ENCODE measurements around the gene IL1A.

IL1A gene

DNA sequence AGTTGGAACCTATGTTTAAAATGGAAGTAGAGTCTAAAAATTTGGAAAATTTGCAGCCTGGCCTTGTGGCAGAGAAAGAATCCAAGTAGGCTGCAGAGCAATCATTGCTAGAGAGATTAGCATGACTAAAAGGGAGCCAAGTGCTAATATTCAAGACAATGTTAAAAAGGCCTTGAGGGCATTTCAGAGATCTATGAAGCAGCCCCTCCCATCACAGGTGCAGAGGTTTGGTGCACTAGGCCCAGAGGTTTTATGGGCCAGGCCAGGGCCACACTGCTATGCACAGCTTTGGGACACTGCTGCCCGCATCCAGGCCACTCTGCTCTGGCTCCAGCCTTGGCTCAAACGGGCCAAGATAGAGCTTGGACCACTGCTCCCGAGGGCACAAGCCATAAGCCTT lies 6.7 kb upstream of the IL1A start:
- no peak for DNase-seq

DNA sequence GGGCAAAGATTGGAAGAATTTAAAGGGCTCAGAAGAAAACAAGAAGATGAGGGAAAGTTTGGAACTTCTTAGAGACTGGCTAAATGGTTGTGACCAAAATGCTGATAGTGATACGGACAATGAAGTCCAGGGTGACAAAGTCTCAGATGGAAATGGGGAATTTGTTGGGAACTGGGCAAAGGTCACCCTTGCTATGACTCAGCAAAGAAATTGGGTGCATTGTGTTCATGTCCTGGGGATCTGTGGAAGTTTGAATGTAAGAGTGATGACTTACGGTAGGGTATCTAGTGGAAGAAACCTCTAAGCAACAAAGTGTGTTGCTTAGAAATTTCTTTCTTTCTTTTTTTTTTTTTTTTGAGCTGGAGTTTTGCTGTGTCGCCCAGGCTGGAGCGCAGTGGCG lies 6.0 kb upstream of the IL1A start:
- no peak for DNase-seq

DNA sequence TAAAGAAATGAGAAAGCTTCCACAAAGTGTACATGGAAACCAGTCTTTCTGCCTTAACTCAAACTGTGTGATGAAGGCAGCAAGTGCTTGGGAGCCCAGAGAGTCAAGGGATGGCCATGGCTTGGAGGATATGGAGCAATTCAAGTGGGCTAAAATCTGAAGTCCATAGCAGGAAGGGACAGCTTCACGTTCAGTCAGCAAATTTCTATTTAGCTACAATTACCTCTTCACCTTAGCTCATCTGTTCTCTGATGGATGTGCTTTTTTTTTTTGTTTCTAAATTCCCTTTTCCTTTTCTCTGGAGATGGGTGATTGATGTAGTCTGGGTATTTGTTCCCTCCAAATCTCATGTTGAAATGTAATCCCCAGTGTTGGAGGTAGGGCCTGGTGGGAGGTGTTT lies 4.9 kb upstream of the IL1A start:
- no peak for DNase-seq

DNA sequence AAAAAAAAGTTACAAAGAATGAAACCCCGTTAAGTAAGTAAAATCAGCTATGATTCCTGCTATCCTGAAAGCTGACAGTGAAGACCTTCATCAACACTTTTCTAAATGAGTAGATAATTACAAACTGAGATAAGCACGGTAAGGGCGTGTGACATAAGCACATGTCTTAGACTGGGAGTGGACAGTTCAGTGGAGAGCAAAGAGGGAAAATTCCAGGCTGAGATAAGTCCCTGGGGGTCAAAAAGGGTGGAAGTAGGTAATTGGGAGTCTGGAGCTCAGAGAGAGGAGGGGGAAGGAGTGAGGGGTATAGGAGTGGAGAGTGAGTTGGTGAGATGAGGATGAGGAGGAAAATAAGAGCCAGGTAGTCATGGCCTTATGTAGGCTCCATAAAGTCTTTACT lies 4.4 kb upstream of the IL1A start:
- no peak for DNase-seq

DNA sequence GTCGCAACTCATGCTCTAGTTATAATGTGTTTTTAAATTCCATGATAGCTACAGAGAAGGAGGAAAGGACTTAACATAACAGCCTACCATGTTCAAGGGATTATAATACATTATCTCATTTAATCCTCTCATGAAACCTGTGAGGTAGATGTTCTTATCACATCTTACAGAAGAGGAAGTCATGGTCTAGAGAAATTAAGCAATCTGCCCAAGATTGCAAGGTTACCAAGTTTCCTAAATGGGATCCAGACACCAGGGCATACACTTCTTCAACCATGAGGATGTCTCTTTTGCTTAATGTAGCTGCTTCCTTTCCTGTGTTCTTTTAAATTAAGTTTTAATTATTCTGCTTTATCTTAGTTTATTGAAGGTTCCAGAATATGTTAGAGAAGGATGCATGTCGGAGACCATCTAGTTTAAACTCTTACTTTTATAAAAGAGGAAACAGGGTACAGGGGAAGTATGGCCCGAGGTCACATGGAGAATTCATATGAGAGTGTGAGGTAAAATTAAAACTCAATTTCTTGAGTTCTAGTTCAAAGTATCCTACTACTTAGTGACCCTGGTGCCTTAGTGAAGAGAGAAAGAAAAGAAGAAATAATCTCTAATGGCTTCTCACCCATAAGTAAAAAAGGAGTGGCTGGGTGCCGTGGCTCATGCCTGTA lies 3.6 kb upstream of the IL1A start:
- DNase-seq, result peak; percentile 97

DNA sequence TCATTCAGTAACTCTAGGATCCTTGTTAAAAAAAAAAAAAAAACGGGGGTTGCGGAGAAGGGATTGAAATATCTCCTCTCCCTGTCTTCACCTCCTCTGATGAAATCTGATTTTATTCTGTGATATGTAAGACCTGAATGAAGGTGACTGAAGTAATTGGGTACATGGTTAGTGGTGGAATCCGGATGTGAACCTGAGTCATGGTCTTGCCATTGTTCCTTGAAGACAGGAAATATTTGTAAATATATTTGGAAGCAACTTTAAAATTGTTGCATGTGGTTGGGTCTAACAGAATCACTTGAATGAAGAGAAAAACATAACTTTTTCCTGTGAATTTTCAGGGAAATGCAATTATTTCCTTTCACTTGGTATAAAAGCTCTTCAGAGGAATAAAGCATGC lies 3.0 kb upstream of the IL1A start:
- peak; percentile 65 for DNase-seq

DNA sequence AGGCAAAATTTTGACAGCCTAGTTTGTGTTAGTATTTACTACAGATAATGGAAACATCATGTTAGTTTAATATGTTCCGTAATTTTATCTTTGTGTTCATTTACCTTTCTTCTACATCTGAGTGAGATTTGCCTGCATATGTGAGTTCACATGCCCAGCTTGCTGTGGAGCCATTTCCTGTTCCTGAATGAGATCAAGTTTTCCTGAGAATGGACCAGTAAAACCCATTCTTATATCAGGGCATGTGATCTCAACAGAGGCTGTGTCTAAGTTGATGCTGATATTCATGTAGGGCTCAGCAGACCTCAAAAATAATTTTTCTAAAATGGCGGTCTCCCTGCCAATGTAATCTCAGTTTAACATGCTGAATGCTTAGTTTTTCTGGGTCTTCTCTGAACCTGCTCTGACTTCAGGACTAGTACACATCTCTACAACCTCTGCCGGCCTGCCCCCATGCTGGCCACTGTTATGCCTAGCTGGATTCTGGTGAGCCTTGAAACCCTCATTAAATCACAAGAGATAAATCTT lies 1.0 kb downstream of the IL1A start:
- no peak for DNase-seq

DNA sequence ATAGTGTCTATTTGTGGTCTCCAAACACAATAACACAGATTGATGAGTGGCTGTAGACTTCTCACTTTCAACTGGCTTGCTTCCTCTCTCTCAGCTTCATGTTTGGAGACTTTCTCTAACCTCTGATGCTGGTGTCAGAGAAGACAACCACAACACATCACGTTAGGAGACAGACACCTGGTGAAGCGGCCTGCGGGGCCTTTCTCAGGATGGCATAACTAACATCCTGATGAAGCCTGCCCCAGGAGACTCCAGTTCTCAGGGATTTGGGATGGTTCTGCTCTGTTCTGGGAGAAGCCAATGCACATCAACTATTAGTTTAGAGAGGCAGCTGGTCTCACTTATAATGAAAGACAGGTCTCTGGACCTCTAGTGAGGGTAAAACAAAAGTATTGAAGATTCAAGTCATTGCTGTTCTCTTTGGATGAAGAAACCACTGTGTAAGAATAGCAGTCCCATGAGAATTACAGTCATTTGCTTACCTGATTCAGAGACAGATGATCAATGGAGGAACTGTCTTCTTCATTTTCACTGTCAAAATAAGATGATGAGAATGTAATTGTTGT lies 2.0 kb downstream of the IL1A start:
- no peak for DNase-seq

DNA sequence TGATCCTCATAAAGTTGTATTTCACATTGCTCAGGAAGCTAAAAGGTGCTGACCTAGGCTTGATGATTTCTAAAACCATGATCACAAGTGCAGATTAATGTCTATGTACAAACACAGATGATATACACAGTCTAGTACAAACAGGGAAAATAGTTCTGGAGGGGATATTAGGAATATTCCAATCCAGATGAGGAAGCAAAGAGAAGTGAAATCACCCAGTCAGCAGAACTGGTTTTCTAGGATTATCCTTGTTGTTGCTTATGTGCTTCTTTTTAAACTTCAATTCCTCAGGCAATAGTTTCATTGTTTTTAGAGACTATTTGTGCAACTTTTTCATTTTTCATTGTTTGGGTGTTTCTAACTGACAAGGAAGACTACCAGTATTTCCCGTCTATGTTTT lies 4.7 kb downstream of the IL1A start:
- no peak for DNase-seq

DNA sequence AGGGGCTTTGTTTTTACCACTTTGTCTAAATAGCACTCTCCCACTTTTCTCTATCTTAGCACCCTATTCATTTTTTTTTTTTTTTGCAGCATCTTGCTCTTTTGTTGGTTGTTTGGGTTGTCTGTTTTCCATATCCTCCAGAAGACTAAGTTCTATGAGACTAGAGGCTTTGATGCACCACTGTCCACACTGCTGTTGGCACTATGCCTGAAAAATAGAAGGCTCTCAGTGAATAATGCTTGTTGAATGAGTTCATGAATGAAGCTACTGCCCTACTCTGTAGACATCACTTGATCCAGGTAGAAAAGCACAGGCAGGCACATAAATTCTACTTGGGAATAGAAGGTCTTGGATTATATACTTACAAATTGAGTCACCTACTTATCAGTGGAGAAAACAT lies 7.3 kb downstream of the IL1A start:
- no peak for DNase-seq

DNA sequence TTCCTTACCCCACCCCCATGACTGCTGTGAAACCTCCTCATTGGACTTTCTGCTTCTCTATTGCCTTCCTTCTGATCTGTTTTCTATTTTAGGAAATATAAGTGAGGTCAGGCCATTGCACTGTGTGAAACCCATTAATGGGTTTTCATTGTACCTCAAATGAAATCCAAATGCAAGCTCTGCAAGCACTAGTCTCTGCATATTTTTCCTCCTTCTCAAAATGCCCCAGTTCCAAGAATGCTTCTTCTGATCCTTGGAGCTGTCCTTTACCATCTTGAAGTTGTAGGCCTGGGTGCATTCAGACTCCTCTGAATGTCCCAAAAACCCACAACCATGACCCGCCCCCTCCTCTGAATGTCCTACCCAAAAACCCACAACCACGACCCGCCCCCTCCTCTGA lies 8.2 kb downstream of the IL1A start:
- no peak for DNase-seq

DNA sequence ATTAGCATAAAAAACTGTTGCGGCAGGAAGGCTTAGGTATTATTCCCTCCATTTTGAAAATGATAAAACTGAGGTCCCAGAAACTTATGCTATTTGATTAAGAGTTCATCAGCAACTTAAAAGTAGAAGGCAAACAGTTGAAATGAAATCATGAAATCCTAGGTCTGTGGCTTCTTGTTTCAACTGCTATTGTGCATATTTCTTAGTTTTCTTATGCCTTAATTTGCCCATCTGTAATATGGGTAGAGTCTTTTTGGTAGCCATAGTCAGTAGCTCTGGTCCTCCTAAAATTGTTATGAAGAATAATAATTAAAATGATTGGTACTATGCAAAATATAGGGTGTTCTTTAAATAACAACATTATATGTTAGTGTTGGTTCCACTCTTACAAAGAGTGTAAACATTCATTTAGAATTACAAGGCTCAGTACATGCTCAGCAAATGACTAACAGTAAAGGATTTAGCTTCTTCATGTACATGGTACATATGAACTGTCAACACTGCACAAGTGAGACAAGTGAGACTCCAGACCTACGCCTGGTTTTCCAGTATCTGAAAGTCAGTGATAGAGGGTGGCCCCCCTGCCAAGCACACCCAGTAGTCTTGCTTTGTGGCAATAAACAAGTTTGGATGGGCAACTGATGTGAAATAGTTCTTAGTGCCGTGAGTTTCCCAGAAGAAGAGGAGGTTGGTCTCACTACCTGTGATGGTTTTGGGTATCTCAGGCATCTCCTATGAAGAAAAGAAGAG lies 9.6 kb downstream of the IL1A start:
- DNase-seq, result no peak

DNA sequence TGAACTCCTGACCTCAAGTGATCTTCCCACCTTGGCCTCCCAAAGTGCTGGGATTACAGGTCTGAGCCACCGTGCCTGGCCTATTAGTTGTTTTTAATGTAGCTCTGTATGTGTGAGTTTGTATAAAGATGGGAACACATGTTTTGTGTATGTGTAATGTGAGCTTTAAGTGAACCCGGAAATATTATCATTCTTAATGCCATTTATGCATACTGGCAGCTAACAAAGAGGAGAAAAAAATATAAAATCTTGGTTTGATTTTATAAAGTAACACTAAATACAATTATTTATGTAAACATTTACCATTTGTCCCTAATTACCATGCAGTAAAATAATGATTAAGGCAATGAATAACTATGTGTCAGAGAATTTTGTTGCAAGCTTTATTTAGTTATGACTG lies 10.7 kb downstream of the IL1A start:
- no peak for DNase-seq

DNA sequence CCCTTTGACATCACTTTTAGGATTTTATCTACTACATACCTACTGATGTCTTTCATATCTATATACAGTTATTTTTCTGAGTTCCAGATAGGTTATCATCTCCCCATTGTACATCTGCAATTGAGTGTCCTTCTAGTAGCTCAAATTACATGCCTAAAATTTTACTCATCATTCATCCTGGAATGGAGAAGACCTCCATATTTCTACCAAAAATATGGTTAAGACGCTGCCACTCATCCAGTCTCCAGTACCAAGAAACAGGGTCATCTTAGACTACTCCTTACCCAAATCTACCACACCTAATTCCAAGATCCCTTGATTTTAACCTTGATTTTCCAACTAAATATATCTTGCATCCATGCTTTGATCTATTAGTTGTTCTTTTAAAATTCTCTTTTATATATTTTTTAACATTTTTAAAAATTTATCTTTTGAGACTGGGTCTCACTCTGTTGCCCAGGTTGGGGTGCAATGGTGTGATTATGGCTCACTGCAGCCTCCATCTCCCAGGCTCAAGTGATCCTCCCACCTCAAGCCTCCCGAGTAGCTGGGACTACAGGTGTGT lies 11.3 kb downstream of the IL1A start:
- no peak for DNase-seq

DNA sequence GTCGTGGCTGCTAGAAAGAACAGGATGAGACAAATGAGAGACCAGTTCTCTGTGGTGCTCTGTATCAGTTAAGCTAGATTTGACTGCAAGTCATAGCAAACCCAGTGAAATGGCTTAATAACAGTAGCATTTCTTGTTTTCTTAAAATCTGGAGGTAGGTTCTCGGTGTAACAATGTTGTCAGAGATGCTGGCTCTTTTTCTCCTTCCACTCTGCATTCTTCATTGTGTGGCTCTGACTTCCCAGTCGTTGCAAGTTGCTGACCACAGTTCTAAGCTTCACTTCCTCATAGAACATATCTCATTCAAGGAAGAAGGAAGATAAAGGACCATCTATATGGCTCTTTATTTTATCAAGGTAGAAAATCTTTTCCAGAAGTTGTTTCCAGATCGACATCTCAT lies 12.0 kb downstream of the IL1A start:
- DNase-seq, result peak; percentile 45

DNA sequence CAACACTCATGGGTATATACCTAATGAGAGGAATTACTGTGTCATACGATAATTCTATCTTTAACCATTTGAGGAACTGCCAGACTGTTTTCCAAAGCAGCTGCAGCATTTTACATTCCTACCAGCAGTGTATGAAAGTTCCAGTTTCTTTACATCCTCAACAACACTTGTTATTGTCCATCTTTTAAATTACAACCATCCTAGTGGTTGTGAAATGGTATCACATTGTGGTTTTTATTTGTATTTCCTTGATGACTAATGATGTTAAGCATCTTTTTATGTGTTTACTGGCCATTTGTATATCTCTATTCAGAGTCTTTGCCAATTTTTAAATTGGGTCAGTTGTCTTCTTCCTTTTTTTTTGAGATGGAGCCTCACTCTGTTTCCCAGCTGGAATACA lies 15.9 kb downstream of the IL1A start:
- no peak for DNase-seq

DNA sequence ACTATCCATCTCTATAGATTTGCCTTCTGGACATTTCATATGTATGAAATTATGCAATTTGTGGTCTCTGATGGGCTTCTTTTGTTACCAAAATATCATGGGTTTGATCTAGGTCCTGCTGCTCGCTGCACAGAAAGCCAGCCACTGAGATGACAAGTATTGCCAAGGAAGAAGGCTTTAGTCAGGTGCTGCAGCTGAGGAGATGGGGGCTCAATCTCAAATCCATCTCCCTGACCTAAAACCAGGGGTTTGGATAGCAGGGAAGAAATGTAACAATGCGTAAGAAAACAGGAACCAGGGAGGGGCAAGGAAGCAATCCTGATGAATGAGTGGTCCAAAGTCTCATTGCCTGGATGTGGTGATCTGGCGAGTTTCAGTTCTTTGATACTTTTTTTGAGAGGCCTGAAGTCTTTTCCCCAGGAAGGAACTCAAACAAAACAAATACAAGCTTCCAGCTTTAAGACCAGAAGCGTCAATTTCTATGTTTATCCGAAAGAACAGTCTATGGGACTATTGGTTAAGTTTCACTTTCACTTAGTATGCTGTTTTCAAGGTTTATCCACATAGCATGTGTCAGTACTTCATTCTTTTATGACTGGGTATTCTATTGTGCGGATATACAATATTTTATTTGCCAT lies 16.5 kb downstream of the IL1A start:
- no peak for DNase-seq

DNA sequence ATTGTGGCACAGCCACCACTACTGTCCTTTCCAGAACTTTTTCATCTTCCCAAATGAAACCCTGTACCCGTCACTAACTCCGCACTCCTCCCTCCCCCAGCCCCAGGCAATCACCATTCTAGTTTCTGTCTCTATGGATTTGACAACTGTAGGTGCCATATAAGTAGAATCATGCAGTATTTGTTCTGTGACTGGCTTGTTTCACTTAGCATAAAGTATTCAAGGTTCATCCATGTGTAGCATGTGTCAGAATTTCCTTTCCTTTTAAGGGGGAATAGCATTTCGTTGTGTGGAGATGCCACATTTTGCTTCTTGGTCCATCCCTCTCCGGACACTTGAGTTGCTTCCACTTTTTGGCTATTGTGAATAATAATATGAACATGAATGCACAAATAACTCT lies 19.0 kb downstream of the IL1A start:
- DNase-seq, result no peak

DNA sequence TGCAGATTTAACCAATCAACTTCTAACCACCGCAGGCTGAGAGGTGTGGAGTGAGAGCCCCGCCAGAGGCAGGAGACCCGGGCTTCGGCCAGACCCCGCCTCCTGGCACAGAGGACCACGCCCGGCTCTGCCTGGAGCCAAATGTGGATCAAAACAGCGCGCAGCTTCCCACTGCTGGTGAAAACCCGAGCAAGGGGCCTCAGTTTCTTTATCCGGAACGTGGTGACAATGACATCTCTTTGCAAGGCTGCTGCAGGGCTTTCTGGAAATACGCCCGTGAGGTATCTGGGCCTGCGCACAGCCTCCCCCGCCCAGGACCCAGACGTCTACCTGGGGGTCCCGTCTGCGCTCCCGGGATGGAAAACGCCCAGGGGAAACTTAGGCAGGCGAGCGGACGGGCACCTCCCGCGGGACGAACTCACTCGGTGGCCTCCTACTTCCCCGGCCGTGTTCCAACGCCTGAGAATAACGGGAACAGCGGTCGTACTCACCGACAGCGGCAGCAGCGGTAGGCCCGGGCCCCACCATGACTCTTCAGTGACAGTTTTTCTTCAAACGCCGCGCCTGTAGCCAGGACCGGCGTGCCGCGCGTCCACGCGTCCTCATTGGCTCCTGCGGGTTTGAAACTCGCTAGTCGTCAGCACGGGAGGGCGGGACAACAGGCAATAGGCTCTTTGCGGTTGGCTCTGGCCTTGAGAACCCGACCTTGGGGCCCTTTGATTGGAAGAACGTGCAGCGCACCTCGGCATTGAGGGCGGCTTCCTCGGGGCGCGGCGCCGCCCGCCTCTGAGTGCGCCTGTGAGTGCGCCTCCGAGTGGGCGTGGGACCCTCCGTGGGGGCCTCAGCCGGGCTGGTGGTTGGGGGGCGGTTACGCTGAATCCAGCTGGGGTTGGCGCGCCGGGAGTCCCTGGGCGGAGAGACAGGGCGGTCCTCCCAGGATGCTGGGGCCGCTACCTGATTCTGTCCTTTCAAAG lies 19.9 kb downstream of the IL1A start, which contains the start of gene CKAP2L:
Gene CKAP2L (minus strand): TSS at position 539 of the 974 bp plus-strand sequence. CDS start 11 bp downstream, at position 528.
- DNase-seq, result peak; percentile 90

DNA sequence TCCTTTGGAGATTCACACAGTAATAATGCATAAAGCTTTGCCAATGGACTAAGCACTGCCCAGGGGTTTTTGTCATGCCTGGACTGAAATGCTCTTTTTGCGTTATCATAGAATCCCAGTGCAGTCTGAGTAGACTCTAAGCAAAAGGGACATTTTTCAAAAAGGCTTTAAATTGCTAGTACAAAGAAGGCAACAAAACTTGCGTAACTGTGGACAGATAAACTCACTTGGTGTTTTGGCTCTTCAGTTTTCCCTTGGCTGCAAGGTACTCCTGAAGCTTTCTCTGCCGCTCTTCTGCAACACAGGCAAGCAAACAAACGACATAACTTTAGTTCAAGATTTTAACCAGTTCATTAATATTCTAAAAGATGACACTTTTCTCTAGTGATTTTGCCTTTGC lies 22.0 kb downstream of the IL1A start:
- DNase-seq, result no peak

DNA sequence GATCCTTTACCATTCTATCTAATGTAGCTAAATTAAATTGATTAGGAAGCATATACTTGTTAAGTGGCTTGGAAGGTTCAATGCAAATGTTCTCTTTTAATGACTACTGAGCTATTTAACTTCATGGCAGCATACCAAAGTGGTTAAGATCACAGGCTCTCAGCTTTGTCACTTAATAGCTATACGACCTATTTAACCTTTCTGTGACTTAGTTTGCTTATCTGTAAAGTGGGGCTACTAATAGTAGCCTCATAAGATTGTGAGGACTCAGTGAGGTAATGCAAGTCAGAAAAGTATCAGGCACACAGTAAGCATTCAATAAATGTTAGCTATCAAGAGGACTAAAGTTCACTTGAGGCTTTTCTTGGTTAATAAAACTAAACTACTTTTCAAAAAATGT lies 24.1 kb downstream of the IL1A start:
- no peak for DNase-seq

DNA sequence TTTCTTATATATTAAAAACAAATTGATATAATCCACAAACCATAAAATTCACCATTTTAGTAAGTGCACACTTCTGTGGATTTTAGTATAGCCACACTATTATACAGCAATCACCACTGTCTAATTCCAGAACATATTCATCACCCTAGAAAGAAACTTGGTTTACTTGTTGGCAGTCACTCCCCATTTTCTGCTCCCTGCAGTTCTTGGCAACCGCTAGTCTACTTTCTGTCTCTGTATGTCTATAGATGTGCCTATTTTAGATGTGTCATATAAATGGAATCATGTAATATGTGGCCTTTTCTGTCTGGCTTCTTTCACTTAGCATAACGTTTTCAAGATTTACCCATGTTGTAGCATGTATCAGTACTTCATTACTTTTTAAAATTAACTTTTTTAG lies 25.6 kb downstream of the IL1A start:
- DNase-seq, result no peak
